Globus pallidus (tissue), 1 donor: ENCODE measurements around the gene COL4A2.

ENCODE experiments used
- DNase-seq: peaks from one replicate; pipeline ENCODE4 v3.0.0-alpha.2; 2015; ENCODE audit warnings: low spot score

The COL4A2 gene

GRCh38 chr13:110339975-110340550, 33.0 kb downstream of the COL4A2 start:
- no peak for DNase-seq

- DNase-seq = no peak
Observed at GRCh38 chr13:110340812-110341444, 33.8 kb downstream of the COL4A2 start.

GRCh38 chr13:110341445-110342244, 34.6 kb downstream of the COL4A2 start:
- DNase-seq = peak; percentile 32

- DNase-seq = no peak
Observed at GRCh38 chr13:110342474-110342873, 35.4 kb downstream of the COL4A2 start.

- no peak for DNase-seq
Observed at GRCh38 chr13:110343241-110343865, 36.3 kb downstream of the COL4A2 start.

- no peak for DNase-seq
Observed at GRCh38 chr13:110344320-110344719, 37.2 kb downstream of the COL4A2 start.

GRCh38 chr13:110345266-110345665, 38.2 kb downstream of the COL4A2 start:
- no peak for DNase-seq

- DNase-seq = no peak
Observed at GRCh38 chr13:110345701-110346100, 38.6 kb downstream of the COL4A2 start.

GRCh38 chr13:110346661-110347067, 39.6 kb downstream of the COL4A2 start:
- no peak for DNase-seq

GRCh38 chr13:110347088-110347487, 40.0 kb downstream of the COL4A2 start:
- DNase-seq = no peak

- DNase-seq = no peak
Observed at GRCh38 chr13:110347535-110348308, 40.6 kb downstream of the COL4A2 start.

GRCh38 chr13:110348309-110349105, 41.4 kb downstream of the COL4A2 start:
- no peak for DNase-seq

GRCh38 chr13:110349239-110349638, 42.2 kb downstream of the COL4A2 start:
- DNase-seq = no peak

GRCh38 chr13:110350049-110350448, 43.0 kb downstream of the COL4A2 start:
- DNase-seq = no peak

- DNase-seq = no peak
Observed at GRCh38 chr13:110350509-110350908, 43.4 kb downstream of the COL4A2 start.

- no peak for DNase-seq
Observed at GRCh38 chr13:110351636-110352420, 44.7 kb downstream of the COL4A2 start.

GRCh38 chr13:110352735-110353134, 45.7 kb downstream of the COL4A2 start:
- no peak for DNase-seq

GRCh38 chr13:110353339-110353977, 46.4 kb downstream of the COL4A2 start:
- DNase-seq = no peak

GRCh38 chr13:110354123-110354627, 47.1 kb downstream of the COL4A2 start:
- no peak for DNase-seq
